ENCODE measurements around the gene RHBG. TPM values are rescaled to one million over a fixed set of nuclear protein-coding genes. Genes with fewer than 3 reads are reported as not detected.

RHBG gene
- total RNA-seq, 3 donors from 2014 or later (not counting 1 experiment from before 2014, with no cell fraction given), result not detected

GRCh38 chr1:156385534-156386031, 16.6 kb downstream of the RHBG start:
- H3K27ac Mint-ChIP-seq, result no peak overlapping the region
- Histone ChIP-seq H3K27ac (ENCODE audit: low read length) (no peak overlapping the region), H3K4me3 (ENCODE audit: low read length) (no peak overlapping the region), H3K4me1 (ENCODE audit: control insufficient read depth, insufficient read depth, low read length) (peaks cover 9% of the 10 kb centered on the region), H3K9me3 (ENCODE audit: control insufficient read depth, insufficient read depth, low read length) (no peaks in the 10 kb centered on the region), H3K27me3 (ENCODE audit: control insufficient read depth, insufficient read depth, low read length) (peaks cover 11% of the 10 kb centered on the region), H3K36me3 (ENCODE audit: control insufficient read depth, insufficient read depth, low read length) (no peaks in the 10 kb centered on the region)
- H3K4me1 Mint-ChIP-seq, result peaks cover 8% of the 10 kb centered on the region in 2 donors
- DNase-seq (peak; percentile 53 to 89), ATAC-seq (peak; percentile 66 to 76 (median 73))
- peak; percentile 88 for TF ChIP-seq CTCF (IDR thresholded peaks at IDR 0.05)
- intact Hi-C loops (cut with micrococcal nuclease), result loop anchor here (1.0 kb wide), 2 partner anchors 60 to 223 kb away; no protein-coding TSS in a partner anchor
- 9% methylated on average over 9 of the region's 9 CpGs for WGBS (ENCODE audit: insufficient coverage)
- no peaks in the 10 kb centered on the region for H3K9me3 Mint-ChIP-seq
- no peak overlapping the region for H3K4me3 Mint-ChIP-seq
- no peaks in the 10 kb centered on the region for H3K36me3 Mint-ChIP-seq
- peaks cover 20 to 32% of the 10 kb centered on the region in 2 donors for H3K27me3 Mint-ChIP-seq (ENCODE audit: low read depth in 2 of 2)

- no peaks in the 10 kb centered on the region for H3K9me3 Mint-ChIP-seq
- no peaks in the 10 kb centered on the region for H3K36me3 ChIP-seq (ENCODE audit: control insufficient read depth, insufficient read depth, low read length)
- H3K4me1 ChIP-seq (ENCODE audit: control insufficient read depth, insufficient read depth, low read length), result peaks cover 9% of the 10 kb centered on the region
- no peak for ATAC-seq
- no peak for DNase-seq
- peaks cover 11% of the 10 kb centered on the region for H3K27me3 ChIP-seq (ENCODE audit: control insufficient read depth, insufficient read depth, low read length)
- no peaks in the 10 kb centered on the region for H3K9me3 ChIP-seq (ENCODE audit: control insufficient read depth, insufficient read depth, low read length)
- H3K4me3 Mint-ChIP-seq, result no peak overlapping the region
- intact Hi-C loops (cut with micrococcal nuclease), result no loop called here
- H3K27ac Mint-ChIP-seq, result no peak overlapping the region
- TF ChIP-seq CTCF (IDR thresholded peaks at IDR 0.05), result no peak
- H3K27ac ChIP-seq (ENCODE audit: low read length), result no peak overlapping the region
- no peaks in the 10 kb centered on the region for H3K36me3 Mint-ChIP-seq
- no peak overlapping the region for H3K4me3 ChIP-seq (ENCODE audit: low read length)
- H3K4me1 Mint-ChIP-seq, result peaks cover 8% of the 10 kb centered on the region in 2 donors
- 89% methylated on average over 4 of the region's 6 CpGs for WGBS (ENCODE audit: insufficient coverage)
- H3K27me3 Mint-ChIP-seq (ENCODE audit: low read depth in 2 of 2), result peaks cover 20 to 33% of the 10 kb centered on the region in 2 donors
Measured at GRCh38 chr1:156386134-156386901, 17.3 kb downstream of the RHBG start.

- Mint-ChIP-seq H3K27ac (no peak overlapping the region), H3K27me3 (ENCODE audit: low read depth in 2 of 2) (peaks cover 20 to 33% of the 10 kb centered on the region in 2 donors), H3K4me3 (no peak overlapping the region), H3K4me1 (peaks cover 8% of the 10 kb centered on the region in 2 donors), H3K9me3 (no peaks in the 10 kb centered on the region), H3K36me3 (no peaks in the 10 kb centered on the region)
- intact Hi-C loops (cut with micrococcal nuclease), result no loop called here
- 93% methylated on average over 7 of the region's 8 CpGs for WGBS (ENCODE audit: insufficient coverage)
- no peak overlapping the region for H3K27ac ChIP-seq (ENCODE audit: low read length)
- ATAC-seq (no peak), DNase-seq (no peak)
- no peaks in the 10 kb centered on the region for H3K36me3 ChIP-seq (ENCODE audit: control insufficient read depth, insufficient read depth, low read length)
- peaks cover 11% of the 10 kb centered on the region for H3K27me3 ChIP-seq (ENCODE audit: control insufficient read depth, insufficient read depth, low read length)
- H3K4me3 ChIP-seq (ENCODE audit: low read length), result no peak overlapping the region
- no peaks in the 10 kb centered on the region for H3K9me3 ChIP-seq (ENCODE audit: control insufficient read depth, insufficient read depth, low read length)
- no peak for TF ChIP-seq CTCF (IDR thresholded peaks at IDR 0.05)
- peaks cover 9% of the 10 kb centered on the region for H3K4me1 ChIP-seq (ENCODE audit: control insufficient read depth, insufficient read depth, low read length)
Measured at GRCh38 chr1:156386949-156387869, 18.2 kb downstream of the RHBG start.
